DND-41 (cell line): ENCODE measurements around the gene CFAP61.

ENCODE experiments used
- CTCF ChIP-seq: IDR thresholded peaks from 2 replicates; pipeline ENCODE4 v1.5.1; 2012; ENCODE audit warnings: borderline replicate concordance, low read length, moderate library complexity, mild to moderate bottlenecking; ENCODE audit not compliant: poor library complexity, severe bottlenecking; ENCODE audit errors: extremely low read depth
- EZH2 ChIP-seq: IDR thresholded peaks from 3 replicates; pipeline ENCODE4 v1.6.1; 2012; ENCODE audit warnings: borderline replicate concordance, low read depth, mild to moderate bottlenecking, moderate library complexity, low read length, inconsistent platforms; ENCODE audit not compliant: severe bottlenecking

GRCh38 chr20:20167698-20168097 lies 115.4 kb downstream of the CFAP61 start:
- TF ChIP-seq CTCF (no peak), EZH2 (no peak)
